DMS153 treated with DMSO at 0.1 percent for 48 hours (cell line): ENCODE data around the gene VRK1.

Experiments
- DNase-seq: peaks from one replicate; lab custom pipeline; 2025; ENCODE audit not compliant: unreplicated experiment; lab: John Stamatoyannopoulos, UW

VRK1 gene

GRCh38 chr14:96914571-96915128, 117.5 kb downstream of the VRK1 start:
- no peak for DNase-seq

- no peak for DNase-seq
Observed at GRCh38 chr14:96915478-96915877, 118.3 kb downstream of the VRK1 start.

- no peak for DNase-seq
Observed at GRCh38 chr14:96916751-96917150, 119.6 kb downstream of the VRK1 start.

DNA sequence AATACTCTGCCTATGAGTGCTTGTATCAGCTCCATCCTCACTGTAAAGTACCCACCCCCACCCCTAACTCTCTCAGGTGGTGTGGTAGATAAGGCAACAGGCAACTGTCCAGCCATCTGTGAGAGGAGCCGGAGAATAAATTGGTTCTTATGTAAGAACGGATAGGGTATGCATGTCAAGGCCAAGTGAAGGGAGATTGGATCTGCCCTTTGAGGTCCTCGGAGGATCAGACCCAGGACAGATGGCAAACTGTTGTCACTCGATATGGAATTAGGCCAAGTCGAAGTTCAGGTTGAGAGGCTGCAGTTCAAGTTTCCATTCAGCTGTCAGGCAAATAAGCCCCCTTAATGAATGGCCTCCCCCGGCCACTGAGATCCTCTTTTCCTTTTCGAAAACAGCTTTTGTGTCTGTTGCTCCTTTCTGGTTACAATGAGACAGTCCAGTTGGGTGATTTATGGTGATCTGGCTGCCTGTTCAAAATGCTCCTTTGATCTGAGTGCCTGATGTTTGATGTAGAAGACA, 120.3 kb downstream of the VRK1 start:
- DNase-seq, result no peak

DNA sequence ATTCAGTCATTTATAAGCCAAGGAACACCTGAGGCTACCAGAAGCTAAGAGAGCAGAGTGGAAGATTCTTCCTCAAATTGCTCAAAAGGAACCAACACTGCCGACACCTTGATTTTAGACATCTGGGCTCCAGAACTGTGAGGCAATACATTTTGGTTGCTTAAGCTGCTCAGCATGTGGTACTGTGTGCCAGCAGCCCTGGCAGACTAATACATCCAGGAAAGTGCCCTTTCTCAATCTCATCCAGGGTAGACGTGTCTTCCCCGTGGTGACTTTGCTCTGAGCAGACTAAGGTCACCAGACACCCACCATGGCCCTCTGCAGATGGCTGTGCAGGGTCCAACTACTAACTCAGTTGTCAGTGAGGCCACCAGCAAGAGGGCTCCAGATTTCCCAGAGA, 122.8 kb downstream of the VRK1 start:
- DNase-seq, result no peak

- DNase-seq, result no peak
Observed at GRCh38 chr14:96920820-96921219, 123.6 kb downstream of the VRK1 start.

GRCh38 chr14:96922986-96923385, 125.8 kb downstream of the VRK1 start:
- no peak for DNase-seq

DNA sequence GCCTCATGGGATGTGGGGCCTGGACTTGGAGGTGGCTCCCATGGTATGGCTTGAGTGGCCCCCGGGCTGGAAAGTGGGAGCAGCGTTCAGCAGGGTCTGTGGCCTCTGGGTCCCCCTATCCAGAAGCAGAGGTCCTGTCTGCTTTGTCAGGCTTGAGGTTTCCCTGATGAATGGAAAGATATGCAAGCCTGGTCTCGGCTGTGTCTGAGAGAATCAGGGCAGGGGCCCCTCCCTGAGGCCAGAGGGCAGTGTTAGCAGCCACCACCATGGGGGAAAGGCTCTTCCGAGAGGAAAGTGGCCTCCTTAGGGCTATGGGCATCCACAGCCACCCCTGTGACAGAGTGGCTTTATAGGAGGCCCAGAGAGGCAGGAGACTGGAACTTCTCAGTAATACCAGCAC, 128.2 kb downstream of the VRK1 start:
- DNase-seq, result no peak

DNA sequence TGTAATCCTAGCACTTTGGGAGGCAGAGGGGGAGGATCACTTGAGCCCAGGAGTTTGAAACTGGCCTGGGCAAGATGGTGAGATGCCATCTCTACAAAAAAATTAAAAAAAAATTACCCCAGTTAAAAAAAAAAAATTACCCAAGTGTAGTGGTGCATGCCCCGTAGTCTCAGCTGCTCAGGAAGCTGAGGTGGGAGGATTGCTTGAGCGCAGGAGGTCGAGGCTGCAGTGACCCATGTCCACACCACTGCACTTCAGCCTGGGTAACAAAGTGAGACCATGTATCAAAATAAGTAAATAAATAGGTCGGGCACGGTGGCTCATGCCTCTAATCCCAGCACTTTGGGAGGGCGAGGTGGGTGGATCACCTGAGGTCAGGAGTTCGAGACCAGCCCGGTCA, 128.8 kb downstream of the VRK1 start:
- DNase-seq, result no peak

DNA sequence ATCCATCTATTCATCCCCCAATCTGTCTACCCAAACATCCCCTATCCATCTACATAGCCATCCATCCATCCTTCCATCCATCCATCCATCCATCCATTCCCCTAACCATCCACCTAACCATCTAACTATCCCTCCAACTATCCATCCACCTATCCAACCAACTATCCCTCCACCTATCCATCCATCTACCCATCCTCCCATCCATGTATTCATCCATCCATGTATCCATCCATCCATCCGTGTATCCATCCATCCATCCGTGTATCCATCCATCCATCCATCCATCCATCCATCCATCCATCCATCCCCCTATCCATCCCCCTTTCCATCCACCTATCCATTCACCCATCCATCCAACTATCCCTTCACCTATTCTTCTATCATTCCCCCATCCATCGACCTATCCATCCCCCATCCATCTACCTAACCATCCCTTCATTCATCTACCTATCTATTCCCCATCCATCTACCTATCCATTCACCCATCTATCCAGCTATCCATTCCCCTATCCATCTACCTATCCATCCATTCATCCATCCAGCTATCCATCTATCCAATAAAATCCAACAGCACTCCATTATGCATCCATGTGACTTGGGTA, 131.7 kb downstream of the VRK1 start:
- DNase-seq, result no peak

DNA sequence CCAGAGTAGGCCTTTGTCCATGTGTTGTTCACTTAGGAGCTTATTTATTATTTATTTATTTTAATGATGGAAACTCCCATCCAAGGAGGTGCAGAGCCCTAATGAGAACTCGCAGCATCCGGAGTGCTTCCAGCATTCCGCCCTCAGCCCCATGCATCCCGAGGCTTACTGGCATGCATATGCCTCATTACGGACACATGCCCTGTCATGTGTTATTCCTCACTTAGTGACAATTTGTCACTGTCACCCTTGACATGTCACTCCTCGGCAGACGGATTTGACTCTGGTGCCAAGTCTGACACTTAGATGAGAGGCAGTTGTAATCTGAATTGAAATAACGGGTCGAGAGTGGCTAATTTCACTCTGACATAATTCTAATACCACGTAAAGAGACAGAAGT, 132.8 kb downstream of the VRK1 start:
- no peak for DNase-seq

- no peak for DNase-seq
Observed at GRCh38 chr14:96930526-96930925, 133.3 kb downstream of the VRK1 start.
